Purkinje cell (primary cell): Measurements from ENCODE around the gene ARF3. TPM values are rescaled to one million over a fixed set of nuclear protein-coding genes. Genes with fewer than 3 reads are reported as not detected.

ENCODE experiments used
- polyA plus RNA-seq: library from polyadenylated mRNA; unstranded; fragments of >200 nt; fragmentation: Nextera tagmentation; gene quantifications from 2 replicates; pipeline ENCODE4 v1.2.1, GENCODE V29; 2014

Gene ARF3
- polyA plus RNA-seq: 44.7 and 65.0 TPM in 2 replicates

GRCh38 chr12:48957141-48958048 is at the start of gene ARF3:
ARF3 (minus strand) TSS chr12:48957487; CDS start chr12:48941095, 16,392 bp downstream.

GRCh38 chr12:48999371-49000131 is 42.3 kb upstream of the ARF3 start, which contains the start of gene DDN:
DDN (minus strand) TSS chr12:48999375; CDS start chr12:48999287, 88 bp downstream.

GRCh38 chr12:48978291-48978740 is 21.0 kb upstream of the ARF3 start, which contains the start of gene WNT1:
WNT1 (plus strand) TSS chr12:48978322; CDS start chr12:48978651, 329 bp downstream.

GRCh38 chr12:48925304-48926011 is 31.8 kb downstream of the ARF3 start, which contains the start of gene FKBP11:
FKBP11 (minus strand) TSS chr12:48925492; CDS start chr12:48925428, 64 bp downstream.

Other genes with a start within 250 kb of the ARF3 start
- gene CCNT1, start 240.8 kb downstream of the ARF3 start, polyA plus RNA-seq: 5.7 and 17.9 TPM in 2 replicates
- 0.43 and 0.48 TPM in 2 replicates for gene ADCY6, start 168.4 kb downstream of the ARF3 start, polyA plus RNA-seq
- 2.0 and 15.5 TPM in 2 replicates for gene CACNB3, start 139.0 kb downstream of the ARF3 start, polyA plus RNA-seq
- gene DDX23, start 105.3 kb downstream of the ARF3 start, polyA plus RNA-seq: 7.4 and 11.5 TPM in 2 replicates
- gene RND1, start 91.6 kb downstream of the ARF3 start, polyA plus RNA-seq: 1.6 and 3.0 TPM in 2 replicates
- 2.2 and 3.1 TPM in 2 replicates for gene FKBP11, start 32.0 kb downstream of the ARF3 start, polyA plus RNA-seq
- gene WNT10B, start 14.2 kb upstream of the ARF3 start, polyA plus RNA-seq: 3.2 TPM in 1 of 2 replicates, not detected in the other
- gene WNT1, start 20.8 kb upstream of the ARF3 start, polyA plus RNA-seq: not detected in 2 replicates
- 0.10 and 1.3 TPM in 2 replicates for gene DDN, start 41.9 kb upstream of the ARF3 start, polyA plus RNA-seq
- 47.6 and 66.8 TPM in 2 replicates for gene PRKAG1, start 61.3 kb upstream of the ARF3 start, polyA plus RNA-seq
- gene KMT2D, start 103.3 kb upstream of the ARF3 start, polyA plus RNA-seq: 1.0 and 2.7 TPM in 2 replicates
- gene RHEBL1, start 112.5 kb upstream of the ARF3 start, polyA plus RNA-seq: 5.3 and 6.9 TPM in 2 replicates
- 0.24 and 0.94 TPM in 2 replicates for gene DHH, start 137.3 kb upstream of the ARF3 start, polyA plus RNA-seq
- gene LMBR1L, start 153.4 kb upstream of the ARF3 start, polyA plus RNA-seq: 3.4 and 4.5 TPM in 2 replicates
- 632 and 963 TPM in 2 replicates for gene TUBA1B, start 173.9 kb upstream of the ARF3 start, polyA plus RNA-seq
- 353 and 569 TPM in 2 replicates for gene TUBA1A, start 231.6 kb upstream of the ARF3 start, polyA plus RNA-seq